Calu3 (cell line): ENCODE measurements around the gene GNRHR. TPM values are rescaled to one million over a fixed set of nuclear protein-coding genes. Genes with fewer than 3 reads are reported as not detected.

ENCODE experiments used
- Bru-seq: library from RNA; stranded (reverse); fragments of 400-500 nt; gene quantifications from one replicate; lab custom pipeline; 2021; lab: Mats Ljungman, UMichigan
- BruChase-seq, 2 experiments: library from RNA; stranded (reverse); fragments of 400-500 nt; gene quantifications; one replicate each; lab custom pipeline; 2021; lab: Mats Ljungman, UMichigan
- BruUV-seq: library from RNA; stranded (reverse); fragments of 400-500 nt; replicated peaks from 2 replicates; lab custom pipeline; 2021; lab: Mats Ljungman, UMichigan
- CTCF ChIA-PET: fragments of 300-600 bp; sonication (Branson Sonifier 250); formaldehyde crosslinking; loops from one replicate; lab custom pipeline; 2022; ENCODE audit warnings: antibody characterized with exemption; lab: Charles Lee
- DNase-seq: peaks from one replicate; pipeline ENCODE4 v3.0.0; 2022
- H3K27ac Mint-ChIP-seq: one replicate; pipeline ENCODE4 v1.8.0; 2022; ENCODE audit warnings: mixed read lengths; ENCODE audit not compliant: unreplicated experiment
- H3K27me3 Mint-ChIP-seq: one replicate; pipeline ENCODE4 v1.8.0; 2022; ENCODE audit warnings: mixed read lengths; ENCODE audit not compliant: unreplicated experiment
- H3K36me3 Mint-ChIP-seq: one replicate; pipeline ENCODE4 v1.8.0; 2022; ENCODE audit warnings: mild to moderate bottlenecking, moderate library complexity, mixed read lengths; ENCODE audit not compliant: insufficient read depth, unreplicated experiment
- H3K4me1 Mint-ChIP-seq: one replicate; pipeline ENCODE4 v1.8.0; 2022; ENCODE audit warnings: mild to moderate bottlenecking, low read depth, mixed read lengths; ENCODE audit not compliant: unreplicated experiment
- H3K4me3 Mint-ChIP-seq: one replicate; pipeline ENCODE4 v1.8.0; 2022; ENCODE audit warnings: mild to moderate bottlenecking, low read depth, moderate library complexity, mixed read lengths; ENCODE audit not compliant: unreplicated experiment
- H3K9me3 Mint-ChIP-seq: one replicate; pipeline ENCODE4 v1.8.0; 2022; ENCODE audit warnings: low read depth, mixed read lengths; ENCODE audit not compliant: unreplicated experiment
- CTCF ChIP-seq: fragments of 200-600 bp; IDR thresholded peaks from one replicate; pipeline ENCODE4 v1.8.0; 2022; ENCODE audit warnings: antibody characterized with exemption; ENCODE audit not compliant: unreplicated experiment
- intact Hi-C: fragments of 100-400 bp; cut with micrococcal nuclease; formaldehyde crosslinking; loops from one replicate; pipeline ENCODE4 v1.10.0; 2022; ENCODE audit not compliant: unreplicated experiment
- long read RNA-seq: library from polyadenylated mRNA; stranded (forward); transcript quantifications from one replicate; pipeline ENCODE4 v2.0.0, GENCODE V29; 2022
- total RNA-seq: library from RNA; stranded (reverse); gene quantifications from 2 replicates; pipeline ENCODE4 v1.2.3, GENCODE V29; 2022

GNRHR gene
- total RNA-seq, result not detected in 2 replicates
- Bru-seq, nascent RNA, result not detected
- BruChase-seq, experiment 1, labeled RNA remaining after a 6-hour chase, result not detected
- not detected for BruChase-seq, experiment 2, labeled RNA remaining after a 2-hour chase
- long read RNA-seq, result 0 reads

- BruUV-seq, result no TSS peak
- H3K4me3 Mint-ChIP-seq, result no peak within 1 kb of the TSS
- no peaks in the 10 kb centered on the region for H3K36me3 Mint-ChIP-seq
Measured at GRCh38 chr4:67754288-67754687, at the start of gene GNRHR. Gene GNRHR, minus strand, starts transcription at chr4:67754388. Its CDS starts 53 bp downstream, at chr4:67754335.

GRCh38 chr4:67796810-67797209 is 42.6 kb upstream of the GNRHR start:
- no peak for DNase-seq
- intact Hi-C loops, result no loop called here
- no peak overlapping the region for H3K4me3 Mint-ChIP-seq
- no peaks in the 10 kb centered on the region for H3K27me3 Mint-ChIP-seq
- no TSS peak for BruUV-seq
- no peak for TF ChIP-seq CTCF
- H3K9me3 Mint-ChIP-seq, result no peaks in the 10 kb centered on the region
- H3K27ac Mint-ChIP-seq, result no peak overlapping the region
- H3K4me1 Mint-ChIP-seq, result no peaks in the 10 kb centered on the region
- no peaks in the 10 kb centered on the region for H3K36me3 Mint-ChIP-seq
- CTCF ChIA-PET, result no interaction called here

More at GRCh38 chr4:67754288-67754687, at the start of gene GNRHR:
- intact Hi-C loops, result no loop called here
- CTCF ChIA-PET, result no interaction called here
- Mint-ChIP-seq H3K27ac (no peak within 1 kb of the TSS), H3K27me3 (no peaks in the 10 kb centered on the region), H3K9me3 (no peaks in the 10 kb centered on the region), H3K4me1 (no peaks in the 10 kb centered on the region)
- DNase-seq, result no peak
- no peak for TF ChIP-seq CTCF

GRCh38 chr4:67790721-67791120 is 36.5 kb upstream of the GNRHR start:
- BruUV-seq, result no TSS peak
- Mint-ChIP-seq H3K4me3 (no peak overlapping the region), H3K27ac (no peak overlapping the region), H3K9me3 (no peaks in the 10 kb centered on the region), H3K36me3 (no peaks in the 10 kb centered on the region), H3K27me3 (no peaks in the 10 kb centered on the region), H3K4me1 (no peaks in the 10 kb centered on the region)
- DNase-seq, result no peak
- intact Hi-C loops, result no loop called here
- TF ChIP-seq CTCF, result no peak
- CTCF ChIA-PET, result no interaction called here

- no peak for TF ChIP-seq CTCF
- H3K4me1 Mint-ChIP-seq, result no peaks in the 10 kb centered on the region
- CTCF ChIA-PET, result no interaction called here
- no peak for DNase-seq
- H3K9me3 Mint-ChIP-seq, result no peaks in the 10 kb centered on the region
- H3K36me3 Mint-ChIP-seq, result no peaks in the 10 kb centered on the region
- no peaks in the 10 kb centered on the region for H3K27me3 Mint-ChIP-seq
- BruUV-seq, result no TSS peak
- no peak overlapping the region for H3K4me3 Mint-ChIP-seq
- intact Hi-C loops, result no loop called here
- no peak overlapping the region for H3K27ac Mint-ChIP-seq
Measured at GRCh38 chr4:67787311-67787710, 33.1 kb upstream of the GNRHR start.
